Fibroblast of lung (primary cell): ENCODE data around the gene SIGLEC8.

Experiments used
- CTCF ChIP-seq, 2 donors: IDR thresholded peaks in 1 of 2; conservative IDR thresholded peaks in 1 of 2; 1 replicate in 1 of 2; 2 replicates in 1 of 2; pipeline ENCODE4 v1.5.1; 2011 to 2012; ENCODE audit warnings: low read length in 2 of 2, control low read depth in 1 of 2, inconsistent platforms in 1 of 2, low read depth in 1 of 2, mild to moderate bottlenecking in 1 of 2
- EZH2 ChIP-seq: IDR thresholded peaks from 2 replicates; pipeline ENCODE4 v1.5.1; 2012; ENCODE audit warnings: low read length, control low read depth, mild to moderate bottlenecking; ENCODE audit errors: missing control alignments

GRCh38 chr19:51415187-51415586 is 43.1 kb downstream of the SIGLEC8 start:
- TF ChIP-seq CTCF (conservative IDR thresholded peaks at IDR 0.05 in 1 of 2, IDR thresholded peaks at IDR 0.05 in 1 of 2; ENCODE audit: low read depth in 1 of 2, low read length in 2 of 2): no peak
- TF ChIP-seq EZH2: no peak
